GM13976 (cell line): ENCODE results near the gene MDH2.
"Not testable (repeated sequence)": the region's sequence is repeated elsewhere in the genome, so short reads cannot be mapped to it uniquely, and the experiment has no call there.

Experiments
- DNase-seq: peaks from one replicate; pipeline ENCODE4 v3.0.0; 2012; ENCODE audit warnings: low spot score
- CTCF ChIP-seq: IDR thresholded peaks from 2 replicates; pipeline ENCODE4 v1.5.1; 2012; ENCODE audit warnings: borderline replicate concordance, mild to moderate bottlenecking; ENCODE audit not compliant: insufficient read depth; ENCODE audit errors: extremely low read depth, missing control alignments, control extremely low read depth
- in situ Hi-C: fragments of 300-500 bp; cut with MboI; formaldehyde crosslinking; loops from one replicate; pipeline ENCODE4 v1.12.0; 2022; ENCODE audit warnings: low sequenced_read_pairs, mixed read lengths, inconsistent platforms; ENCODE audit not compliant: unreplicated experiment

Gene MDH2

GRCh38 chr7:76048668-76048988 is 722 bp downstream of the MDH2 start:
- TF ChIP-seq CTCF: no peak
- DNase-seq: peak; percentile 65
- in situ Hi-C loops: no loop called here

GRCh38 chr7:76049295-76049694 is 1.4 kb downstream of the MDH2 start:
- no peak for TF ChIP-seq CTCF
- in situ Hi-C loops: no loop called here
- DNase-seq: no peak

GRCh38 chr7:76050545-76050944 is 2.6 kb downstream of the MDH2 start:
- in situ Hi-C loops: no loop called here
- DNase-seq: no peak
- no peak for TF ChIP-seq CTCF

GRCh38 chr7:76051840-76052239 is 3.9 kb downstream of the MDH2 start:
- in situ Hi-C loops: no loop called here
- no peak for TF ChIP-seq CTCF
- DNase-seq: no peak

- DNase-seq, in situ Hi-C loops: not testable (repeated sequence)
These were observed 4.8 kb downstream of the MDH2 start for GRCh38 chr7:76052681-76053080.

- DNase-seq: no peak
- in situ Hi-C loops: no loop called here
- TF ChIP-seq CTCF: no peak
These were observed 5.6 kb downstream of the MDH2 start for GRCh38 chr7:76053461-76053860.

- in situ Hi-C loops: no loop called here
- no peak for DNase-seq
These were observed 6.5 kb downstream of the MDH2 start for GRCh38 chr7:76054123-76055120.

More at GRCh38 chr7:76054123-76055120, 6.5 kb downstream of the MDH2 start:
- TF ChIP-seq CTCF: no peak
